HG03025 (cell line): ENCODE measurements around the gene OR2AT4.

Experiments used
- ATAC-seq: cut with Tn5 transposase; IDR thresholded peaks from one replicate; pipeline ENCODE4 v1.9.1; 2021; ENCODE audit warnings: mild to moderate bottlenecking, moderate library complexity; ENCODE audit not compliant: unreplicated experiment, low FRiP score

OR2AT4 gene

DNA sequence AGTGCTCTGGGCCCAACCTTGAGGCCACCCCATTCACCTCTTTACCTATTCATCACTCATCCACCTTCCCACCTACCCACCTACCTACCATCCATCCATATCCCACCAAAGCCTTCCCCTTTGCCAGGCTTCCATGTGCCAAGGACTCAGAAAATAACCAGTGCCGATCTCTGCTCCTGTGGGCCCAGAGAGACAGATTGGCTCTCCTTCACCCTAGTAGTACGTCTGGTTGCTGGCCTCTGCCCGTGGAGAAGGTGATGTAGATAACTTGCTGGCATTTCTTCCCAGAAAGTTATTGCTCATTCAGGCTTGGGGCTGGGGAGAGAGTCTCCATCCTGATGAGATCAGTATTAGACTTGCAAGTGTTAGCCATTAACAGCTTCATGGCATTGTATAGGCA is 62.8 kb downstream of the OR2AT4 start:
- ATAC-seq, result no peak

DNA sequence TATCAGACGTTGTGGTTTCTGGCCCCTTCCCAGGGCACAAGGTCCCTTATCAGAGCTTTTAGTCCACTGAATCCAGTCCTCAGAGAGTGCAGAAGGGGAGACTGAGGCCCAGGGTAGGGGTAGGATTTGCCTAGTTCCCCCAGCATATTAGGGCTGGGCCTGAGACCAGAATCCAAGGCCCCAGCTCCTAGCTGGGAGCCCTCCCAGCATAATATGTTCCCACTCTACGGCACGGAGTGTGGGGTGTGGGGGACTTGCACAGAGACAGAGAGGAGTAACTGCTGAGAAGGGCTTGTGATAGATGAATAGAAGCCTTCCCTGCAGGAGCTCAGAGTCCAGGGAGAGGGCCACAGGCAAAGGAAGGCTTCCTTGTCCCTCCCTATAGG is 64.1 kb downstream of the OR2AT4 start:
- no peak for ATAC-seq

DNA sequence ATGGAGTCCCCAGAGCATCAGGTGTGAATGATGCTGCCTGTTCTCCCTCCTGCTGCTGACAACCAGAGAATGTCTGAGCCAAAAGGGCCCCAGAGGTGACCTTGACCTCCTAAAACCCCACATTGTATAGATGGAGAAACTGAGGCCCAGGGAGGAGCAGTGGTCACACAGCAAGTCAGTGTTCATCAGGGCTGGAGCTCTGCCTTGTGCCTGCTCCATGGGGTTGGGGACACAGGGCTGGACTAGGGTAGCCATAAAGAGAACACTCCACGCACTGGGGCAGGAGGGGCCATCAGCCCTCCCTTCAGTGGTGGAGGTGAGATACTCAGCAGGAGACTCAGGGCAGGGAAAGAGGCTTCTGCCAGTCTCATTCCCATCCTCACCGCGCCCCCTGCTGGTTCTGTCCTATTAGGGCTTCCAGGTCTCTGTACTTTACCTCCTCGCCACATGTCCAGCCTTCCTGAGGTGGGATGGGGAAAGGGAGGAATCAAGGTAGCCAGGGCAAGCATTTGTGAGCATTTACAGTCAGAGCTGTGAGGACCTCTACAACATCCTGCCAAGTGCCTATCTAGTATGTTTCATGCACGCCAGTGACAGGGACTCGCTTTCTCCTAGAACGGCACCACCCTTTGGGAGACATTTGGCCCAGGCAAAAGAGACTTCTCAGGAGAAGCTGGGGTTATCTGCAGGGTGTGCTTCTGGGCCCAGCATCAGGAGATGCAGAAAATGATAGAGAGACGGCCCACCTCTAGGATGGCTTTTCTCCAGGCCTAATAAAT is 64.7 kb downstream of the OR2AT4 start:
- no peak for ATAC-seq
